Uterus (tissue), 4 donors: ENCODE data around the gene METTL26. TPM values are rescaled to one million over a fixed set of nuclear protein-coding genes. Genes with fewer than 3 reads are reported as not detected.
A peak's percentile ranks its signal among the peaks of the same experiment; 100 is the strongest.

ENCODE experiments used
- DNase-seq, 2 donors: peaks; one replicate each; pipeline ENCODE4 v3.0.0-alpha.2; 2019 to 2020
- H3K27ac ChIP-seq, 2 donors: fragments of 200-600 bp; sonication (generic); 1 replicate in 1 of 2; 2 replicates in 1 of 2; pipeline ENCODE4 v1.5.1; 2016 to 2018
- H3K27me3 ChIP-seq, 2 donors: fragments of 200-600 bp; sonication (generic); one replicate each; pipeline ENCODE4 v1.5.1; 2018 to 2019; ENCODE audit warnings: control low read depth in 1 of 2
- H3K36me3 ChIP-seq, 2 donors: fragments of 200-600 bp; sonication (generic); one replicate each; pipeline ENCODE4 v1.5.1; 2019; ENCODE audit warnings: control low read depth in 1 of 2
- H3K4me1 ChIP-seq, 2 donors: fragments of 200-600 bp; sonication (generic); one replicate each; pipeline ENCODE4 v1.5.1; 2018 to 2019; ENCODE audit warnings: control low read depth in 1 of 2
- H3K4me3 ChIP-seq, 2 donors: fragments of 200-600 bp; sonication (generic); 1 replicate in 1 of 2; 2 replicates in 1 of 2; pipeline ENCODE4 v1.5.1; 2018 to 2019; ENCODE audit warnings: mild to moderate bottlenecking in 1 of 2
- H3K9me3 ChIP-seq, 2 donors: fragments of 200-600 bp; sonication (generic); one replicate each; pipeline ENCODE4 v1.5.1; 2019; ENCODE audit warnings: control low read depth in 1 of 2
- CTCF ChIP-seq, 4 experiments: fragments of 200-600 bp in 2 of 4; fragments of 450-650 bp in 2 of 4; sonication (generic) in 2 of 4; IDR thresholded peaks; one replicate each; pipeline ENCODE4 v1.5.1; 2016 to 2019; ENCODE audit warnings: antibody characterized with exemption in 4 of 4, mild to moderate bottlenecking in 2 of 4, moderate library complexity in 1 of 4
- POLR2A ChIP-seq, 2 donors: fragments of 450-650 bp; IDR thresholded peaks; one replicate each; pipeline ENCODE4 v1.6.1; 2016; ENCODE audit warnings: antibody characterized with exemption in 2 of 2, mild to moderate bottlenecking in 1 of 2, moderate library complexity in 1 of 2
- intact Hi-C: fragments of 100-400 bp; cut with DNase I; formaldehyde crosslinking; loops from one replicate; pipeline ENCODE4 v1.15.1; 2023; ENCODE audit warnings: low total_unique reads
- total RNA-seq, 4 donors: library from RNA; depleted of rRNA in 3 of 4; stranded (reverse); fragments of >200 nt in 3 of 4; gene quantifications; one replicate each; pipeline versions ENCODE4 v1.1.0 to v1.2.4, GENCODE V29; 2014 to 2023
- donor health status: DM: yes; HTN: yes; CAD: no.

The METTL26 gene
- total RNA-seq, 4 donors from 2014 or later, result 29.5 to 171 (median 97.1) TPM

DNA sequence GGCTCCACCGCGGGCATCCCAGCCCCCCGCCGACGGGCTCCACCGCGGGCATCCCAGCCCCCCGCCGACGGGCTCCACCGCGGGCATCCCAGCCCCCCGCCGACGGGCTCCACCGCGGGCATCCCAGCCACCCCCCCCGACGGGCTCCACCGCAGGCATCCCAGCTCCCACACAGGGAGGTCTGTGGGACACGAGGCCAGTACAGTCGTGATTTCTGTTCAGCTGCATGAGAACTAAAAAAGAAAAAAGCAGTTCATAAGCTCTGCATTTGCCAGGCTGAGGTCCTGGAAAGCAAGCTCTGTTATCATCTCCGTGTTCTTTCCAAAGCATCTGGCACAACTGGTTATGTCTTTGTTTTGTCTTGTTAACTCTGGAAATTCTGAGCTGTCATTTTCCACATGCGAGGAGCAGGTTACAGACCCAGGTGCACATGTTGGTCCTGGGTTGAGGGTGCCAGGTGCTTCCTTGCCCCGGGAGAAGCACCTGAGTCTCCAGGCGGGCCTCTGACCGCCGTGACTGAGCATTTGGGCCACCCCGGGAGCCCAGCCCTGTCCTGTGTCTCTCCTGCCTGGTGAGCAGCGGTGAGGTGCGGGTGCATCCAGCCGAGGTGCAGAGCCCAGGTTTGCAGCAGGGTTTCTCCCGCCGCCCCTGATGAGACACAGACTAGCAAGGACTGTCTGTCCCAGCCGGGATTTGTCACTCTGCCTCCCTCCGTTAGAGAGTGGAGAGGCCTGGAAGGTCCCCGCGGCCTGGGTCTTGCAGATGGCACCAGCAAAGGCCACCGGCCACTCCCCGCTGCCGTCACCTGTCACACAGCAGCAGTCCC lies 15.2 kb downstream of the METTL26 start:
- no peaks in the 10 kb centered on the region for H3K4me1 ChIP-seq
- H3K36me3 ChIP-seq, result no peaks in the 10 kb centered on the region
- no peak overlapping the region for H3K4me3 ChIP-seq
- no peak for TF ChIP-seq CTCF (IDR thresholded peaks at IDR 0.05)
- TF ChIP-seq POLR2A (IDR thresholded peaks at IDR 0.05), result no peak
- H3K9me3 ChIP-seq, result no peaks in the 10 kb centered on the region
- peak overlapping the region in 1 of 2 donors; percentile 73 for H3K27ac ChIP-seq
- intact Hi-C loops, result no loop called here
- H3K27me3 ChIP-seq, result no peaks in the 10 kb centered on the region
- no peak for DNase-seq

- intact Hi-C loops, result no loop called here
- no peaks in the 10 kb centered on the region for H3K4me1 ChIP-seq
Measured at GRCh38 chr16:619476-620100, 16.5 kb downstream of the METTL26 start.

DNA sequence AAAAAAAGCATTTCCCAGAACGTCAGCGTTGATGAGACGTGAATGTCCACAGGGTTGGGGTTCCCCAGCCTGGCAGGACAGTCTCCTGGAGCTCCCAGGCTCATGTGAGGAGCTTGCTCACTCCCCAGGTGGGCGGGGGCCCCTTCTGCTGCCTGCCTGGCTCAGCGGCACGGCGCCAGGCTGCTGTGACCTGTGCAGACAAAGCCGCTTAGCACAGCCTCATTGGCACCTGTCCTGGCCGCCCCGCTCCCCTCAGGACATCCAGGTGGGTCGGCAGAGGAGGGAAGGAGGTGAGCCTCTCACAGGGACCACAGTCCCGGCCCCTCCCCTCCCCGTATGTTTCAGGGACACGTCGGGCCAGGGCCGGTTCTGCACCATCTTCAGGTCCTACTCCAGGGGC lies 18.2 kb downstream of the METTL26 start:
- intact Hi-C loops, result no loop called here
- no peak overlapping the region for H3K4me3 ChIP-seq

More at GRCh38 chr16:619476-620100, 16.5 kb downstream of the METTL26 start:
- Histone ChIP-seq H3K27me3 (no peaks in the 10 kb centered on the region), H3K27ac (no peak overlapping the region), H3K4me3 (no peak overlapping the region), H3K9me3 (no peaks in the 10 kb centered on the region), H3K36me3 (no peaks in the 10 kb centered on the region)
- TF ChIP-seq CTCF (IDR thresholded peaks at IDR 0.05) (no peak), POLR2A (IDR thresholded peaks at IDR 0.05) (no peak)
- no peak for DNase-seq

GRCh38 chr16:616733-617586 lies 19.1 kb downstream of the METTL26 start:
- Histone ChIP-seq H3K4me1 (no peaks in the 10 kb centered on the region), H3K36me3 (no peaks in the 10 kb centered on the region), H3K9me3 (no peaks in the 10 kb centered on the region), H3K4me3 (no peak overlapping the region), H3K27me3 (no peaks in the 10 kb centered on the region), H3K27ac (no peak overlapping the region)
- TF ChIP-seq CTCF (IDR thresholded peaks at IDR 0.05) (no peak), POLR2A (IDR thresholded peaks at IDR 0.05) (no peak)
- intact Hi-C loops, result no loop called here
- no peak for DNase-seq

More for the DNA sequence above, 18.2 kb downstream of the METTL26 start:
- TF ChIP-seq CTCF (IDR thresholded peaks at IDR 0.05) (no peak), POLR2A (IDR thresholded peaks at IDR 0.05) (no peak)
- no peaks in the 10 kb centered on the region for H3K9me3 ChIP-seq
- H3K4me1 ChIP-seq, result no peaks in the 10 kb centered on the region
- no peak overlapping the region for H3K27ac ChIP-seq
- DNase-seq, result no peak
- H3K36me3 ChIP-seq, result no peaks in the 10 kb centered on the region
- H3K27me3 ChIP-seq, result no peaks in the 10 kb centered on the region
